Neural progenitor cell (in vitro differentiated cells): Measurements from ENCODE around the gene VWA3B. TPM values are rescaled to one million over a fixed set of nuclear protein-coding genes. Genes with fewer than 3 reads are reported as not detected.

Experiments
- DNase-seq: peaks from one replicate; pipeline ENCODE4 v3.0.0-alpha.2; 2016; ENCODE audit warnings: low spot score
- H2AFZ ChIP-seq: fragments of 200-600 bp; sonication (generic); replicated peaks from 2 replicates; pipeline ENCODE4 v1.6.1; 2016; ENCODE audit warnings: antibody characterized with exemption
- H3F3A ChIP-seq: fragments of 200-600 bp; sonication (generic); 2 replicates; pipeline ENCODE4 v1.6.1; 2016; ENCODE audit warnings: antibody characterized with exemption, low read depth
- H3K27ac ChIP-seq: fragments of 200-600 bp; sonication (generic); 2 replicates; pipeline ENCODE4 v1.5.1; 2016; ENCODE audit warnings: mild to moderate bottlenecking
- H3K27me3 ChIP-seq: fragments of 200-600 bp; sonication (generic); 2 replicates; pipeline ENCODE4 v1.6.1; 2016; ENCODE audit warnings: mild to moderate bottlenecking, moderate library complexity
- H3K36me3 ChIP-seq: fragments of 200-600 bp; sonication (generic); 2 replicates; pipeline ENCODE4 v1.5.1; 2016
- H3K4me1 ChIP-seq: fragments of 200-600 bp; sonication (generic); 2 replicates; pipeline ENCODE4 v1.6.1; 2016; ENCODE audit warnings: mixed run types
- H3K4me2 ChIP-seq: fragments of 200-600 bp; sonication (generic); 2 replicates; pipeline ENCODE4 v1.6.1; 2016
- H3K4me3 ChIP-seq: fragments of 200-600 bp; sonication (generic); 2 replicates; pipeline ENCODE4 v1.5.1; 2016
- H3K79me2 ChIP-seq: fragments of 200-600 bp; sonication (generic); 2 replicates; pipeline ENCODE4 v1.6.1; 2016; ENCODE audit warnings: low read depth
- H3K9ac ChIP-seq: fragments of 200-600 bp; sonication (generic); 2 replicates; pipeline ENCODE4 v1.6.1; 2016
- H3K9me3 ChIP-seq: fragments of 200-600 bp; sonication (generic); 2 replicates; pipeline ENCODE4 v1.5.1; 2016; ENCODE audit warnings: low read depth
- H4K20me1 ChIP-seq: fragments of 200-600 bp; sonication (generic); 2 replicates; pipeline ENCODE4 v1.6.1; 2016; ENCODE audit warnings: low read depth
- H3K27ac Mint-ChIP-seq: 3 replicates; pipeline ENCODE4 v1.8.0; 2021; ENCODE audit warnings: mixed read lengths
- H3K27me3 Mint-ChIP-seq: 2 replicates; pipeline ENCODE4 v1.8.0; 2022; ENCODE audit warnings: low read depth, mild to moderate bottlenecking, inconsistent platforms, moderate library complexity, mixed read lengths; ENCODE audit not compliant: insufficient read depth
- H3K36me3 Mint-ChIP-seq: 3 replicates; pipeline ENCODE4 v1.8.0; 2021; ENCODE audit warnings: mixed read lengths
- H3K4me1 Mint-ChIP-seq: 3 replicates; pipeline ENCODE4 v1.8.0; 2021; ENCODE audit warnings: mixed read lengths
- H3K4me3 Mint-ChIP-seq: 3 replicates; pipeline ENCODE4 v1.8.0; 2021; ENCODE audit warnings: mild to moderate bottlenecking, moderate library complexity, mixed read lengths
- H3K9me3 Mint-ChIP-seq: 3 replicates; pipeline ENCODE4 v1.8.0; 2020; ENCODE audit warnings: mixed read lengths
- CTCF ChIP-seq: fragments of 200-600 bp; sonication (generic); IDR thresholded peaks from 2 replicates; pipeline ENCODE4 v1.5.1; 2017; ENCODE audit warnings: antibody characterized with exemption, mild to moderate bottlenecking
- EZH2 ChIP-seq: fragments of 200-600 bp; sonication (generic); IDR thresholded peaks from 2 replicates; pipeline ENCODE4 v1.6.1; 2017; ENCODE audit warnings: antibody characterized with exemption, mild to moderate bottlenecking, moderate library complexity
- total RNA-seq: library from RNA; depleted of rRNA; stranded (reverse); fragments of >200 nt; gene quantifications from 2 replicates; pipeline ENCODE4 v1.2.3, GENCODE V29; 2015; ENCODE audit warnings: low replicate concordance

Gene VWA3B
- total RNA-seq, 1 donor from 2014 or later, result not detected

- no peak overlapping the region for H3K4me3 ChIP-seq
- Mint-ChIP-seq H3K9me3 (peaks cover 4% of the 10 kb centered on the region), H3K36me3 (no peaks in the 10 kb centered on the region), H3K4me3 (no peak overlapping the region), H3K27me3 (peaks cover 3% of the 10 kb centered on the region), H3K27ac (no peak overlapping the region), H3K4me1 (peaks cover 7% of the 10 kb centered on the region)
- H3K4me2 ChIP-seq, result no peak overlapping the region
- no peaks in the 10 kb centered on the region for H3K79me2 ChIP-seq
- H3K4me1 ChIP-seq, result peaks cover 10% of the 10 kb centered on the region
- no peaks in the 10 kb centered on the region for H3K27me3 ChIP-seq
- no peak for DNase-seq
- no peak overlapping the region for H2AFZ ChIP-seq
- H3F3A ChIP-seq, result no peaks in the 10 kb centered on the region
- H3K36me3 ChIP-seq, result no peaks in the 10 kb centered on the region
- H3K9me3 ChIP-seq, result no peaks in the 10 kb centered on the region
- TF ChIP-seq CTCF (no peak), EZH2 (no peak)
- no peak overlapping the region for H3K27ac ChIP-seq
- H4K20me1 ChIP-seq, result no peaks in the 10 kb centered on the region
- H3K9ac ChIP-seq, result no peak overlapping the region
Measured at GRCh38 chr2:98359986-98360385, 273.0 kb downstream of the VWA3B start.

Other genes starting within 250 kb of the VWA3B start
- gene TMEM131, start 91.2 kb upstream of the VWA3B start, total RNA-seq, result 25.4 and 59.4 TPM in 2 replicates